Right lung (tissue), 5 donors: ENCODE measurements around the gene RSRP1. TPM values are rescaled to one million over a fixed set of nuclear protein-coding genes. Genes with fewer than 3 reads are reported as not detected.
A peak's percentile ranks its signal among the peaks of the same experiment; 100 is the strongest.

Experiments
- DNase-seq, 2 donors: peaks; one replicate each; pipeline ENCODE4 v3.0.0-alpha.2; 2013
- polyA plus RNA-seq, 5 donors: library from polyadenylated mRNA; unstranded; fragments of 120-200 nt; gene quantifications; one replicate each; pipeline versions ENCODE4 v1.2.1 to v1.2.3, GENCODE V29; 2013; ENCODE audit warnings: inconsistent platforms in 1 of 5, low replicate concordance in 1 of 5; ENCODE audit not compliant: insufficient read length in 5 of 5, insufficient read depth in 1 of 5

The RSRP1 gene
- polyA plus RNA-seq, 5 donors = 166 to 246 (median 233) TPM

GRCh38 chr1:25223471-25223870 is 23.8 kb downstream of the RSRP1 start:
- no peak for DNase-seq

- no peak for DNase-seq
These were observed 24.6 kb downstream of the RSRP1 start for GRCh38 chr1:25222606-25223005.

- DNase-seq = no peak
These were observed 26.6 kb downstream of the RSRP1 start for GRCh38 chr1:25220666-25221065.

GRCh38 chr1:25219661-25220251 is 27.5 kb downstream of the RSRP1 start:
- no peak for DNase-seq

- no peak for DNase-seq
These were observed 29.5 kb downstream of the RSRP1 start for GRCh38 chr1:25217598-25218232.

GRCh38 chr1:25217015-25217414 is 30.2 kb downstream of the RSRP1 start:
- DNase-seq = no peak

GRCh38 chr1:25216123-25216522 is 31.1 kb downstream of the RSRP1 start:
- no peak for DNase-seq

- no peak for DNase-seq
These were observed 34.5 kb downstream of the RSRP1 start for GRCh38 chr1:25212725-25213124.

- DNase-seq = no peak
These were observed 36.5 kb downstream of the RSRP1 start for GRCh38 chr1:25210728-25211127.

GRCh38 chr1:25209516-25209915 is 37.7 kb downstream of the RSRP1 start:
- DNase-seq = no peak

GRCh38 chr1:25208561-25209222 is 38.6 kb downstream of the RSRP1 start:
- DNase-seq = no peak

GRCh38 chr1:25208092-25208491 is 39.2 kb downstream of the RSRP1 start:
- DNase-seq = no peak

GRCh38 chr1:25206201-25206600 is 41.1 kb downstream of the RSRP1 start:
- DNase-seq = no peak

- peak in 1 of 2 donors; percentile 18 for DNase-seq
These were observed 41.5 kb downstream of the RSRP1 start for GRCh38 chr1:25205786-25206185.

- DNase-seq = peak in 1 of 2 donors; percentile 61
These were observed 42.3 kb downstream of the RSRP1 start for GRCh38 chr1:25204797-25205480.

- DNase-seq = no peak
These were observed 46.2 kb downstream of the RSRP1 start for GRCh38 chr1:25201006-25201405.

GRCh38 chr1:25199819-25200620 is 47.2 kb downstream of the RSRP1 start:
- peak; percentile 64 to 68 for DNase-seq

GRCh38 chr1:25198663-25199252 is 48.5 kb downstream of the RSRP1 start:
- DNase-seq = no peak

- no peak for DNase-seq
These were observed 49.1 kb downstream of the RSRP1 start for GRCh38 chr1:25197982-25198662.

- no peak for DNase-seq
These were observed 49.8 kb downstream of the RSRP1 start for GRCh38 chr1:25197235-25197975.
